GM21381 (cell line): ENCODE data around the gene FOXA1.

ENCODE experiments used
- ATAC-seq: cut with Tn5 transposase; IDR thresholded peaks from one replicate; pipeline ENCODE4 v1.9.1; 2021; ENCODE audit warnings: mild to moderate bottlenecking, moderate library complexity; ENCODE audit not compliant: unreplicated experiment

Gene FOXA1

DNA sequence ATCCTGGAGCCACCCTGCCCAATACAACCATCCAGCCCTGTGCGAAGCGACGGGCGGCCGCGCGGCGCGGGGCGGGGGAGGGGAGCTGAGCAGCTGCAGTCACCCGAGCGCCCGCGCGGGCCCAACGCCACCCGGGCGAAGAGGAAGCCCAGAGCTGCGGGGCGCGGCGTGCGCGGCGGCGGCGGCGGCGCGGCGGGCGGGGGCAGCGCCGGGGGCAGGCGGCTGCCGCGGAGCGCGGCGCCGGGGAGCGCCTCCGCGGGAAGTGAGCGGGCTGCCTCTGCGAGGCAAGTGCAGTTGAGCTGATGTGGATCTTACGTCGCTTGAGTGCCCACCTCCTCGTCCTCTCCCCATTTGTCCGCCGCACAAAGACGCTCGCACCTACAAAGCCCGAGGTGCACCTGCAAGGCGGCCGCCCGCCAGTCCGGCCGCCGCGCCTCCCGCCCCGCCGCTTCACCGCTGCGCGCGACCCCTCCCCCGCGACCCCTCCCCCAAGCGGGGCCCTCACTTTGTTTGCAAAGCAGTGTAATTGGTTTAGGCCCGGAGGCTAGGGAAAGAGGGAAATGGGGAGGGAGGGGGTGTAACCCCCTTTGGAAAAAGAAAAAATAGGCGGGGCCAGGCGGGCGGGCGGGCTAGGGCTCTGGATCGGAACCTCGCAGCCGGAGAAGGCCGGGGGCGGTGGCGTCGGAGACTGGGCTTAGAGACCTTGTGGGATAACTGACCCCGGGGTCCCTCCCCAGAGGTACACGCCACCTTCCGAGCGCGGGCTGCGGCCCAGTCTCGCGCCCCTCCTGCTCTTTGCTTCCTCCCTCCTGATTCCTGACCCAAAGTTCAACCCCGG is at the start of gene FOXA1, which contains the start of gene TTC6:
FOXA1 (minus strand) TSS at position 279 of the 838 bp plus-strand sequence; CDS start at position 2, 277 bp downstream.
TTC6 (plus strand) TSS at position 659 of the 838 bp plus-strand sequence. CDS start 26,436 bp downstream, outside the sequence.
- no peak for ATAC-seq

DNA sequence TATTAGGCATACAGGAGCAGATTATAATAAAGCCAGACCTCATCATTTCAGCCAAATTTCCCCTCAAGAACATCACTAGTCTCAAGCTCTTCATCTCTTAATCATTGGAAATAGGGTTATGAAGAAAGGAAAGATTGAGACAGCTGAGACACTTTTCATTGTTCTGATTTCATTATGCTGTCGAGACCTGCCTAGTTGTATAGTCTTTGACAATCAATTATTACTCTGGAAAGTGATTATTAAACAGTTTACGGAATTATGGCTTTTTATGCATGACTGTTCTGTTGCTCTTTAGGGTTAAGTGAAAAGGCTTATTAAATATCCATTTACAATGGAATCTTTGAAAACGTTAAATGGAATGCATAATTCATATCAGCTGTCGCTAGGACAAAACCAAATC is 48.7 kb upstream of the FOXA1 start:
- ATAC-seq: no peak

GRCh38 chr14:37642125-37642524 is 47.1 kb upstream of the FOXA1 start:
- no peak for ATAC-seq

GRCh38 chr14:37641117-37641516 is 46.1 kb upstream of the FOXA1 start:
- no peak for ATAC-seq

GRCh38 chr14:37638599-37638998 is 43.5 kb upstream of the FOXA1 start:
- ATAC-seq: no peak

DNA sequence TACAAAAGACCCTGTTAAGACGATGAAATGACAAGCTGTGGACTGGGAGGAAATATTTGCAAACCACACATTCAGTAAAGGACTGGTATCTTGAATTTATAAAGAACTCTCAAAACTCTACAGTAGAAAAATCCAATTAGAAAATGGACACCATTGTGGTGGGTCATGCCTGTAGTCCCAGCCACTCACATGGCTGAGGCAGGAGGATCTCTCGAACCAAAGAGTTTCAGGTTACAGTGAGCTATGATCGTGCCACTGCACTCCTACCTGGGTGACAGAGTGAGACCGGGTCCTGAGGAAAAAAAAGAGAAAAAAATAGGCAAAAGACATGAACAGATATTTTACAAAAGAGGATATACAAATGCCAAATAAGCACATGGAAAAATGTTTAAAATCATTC is 42.3 kb upstream of the FOXA1 start:
- ATAC-seq: no peak

DNA sequence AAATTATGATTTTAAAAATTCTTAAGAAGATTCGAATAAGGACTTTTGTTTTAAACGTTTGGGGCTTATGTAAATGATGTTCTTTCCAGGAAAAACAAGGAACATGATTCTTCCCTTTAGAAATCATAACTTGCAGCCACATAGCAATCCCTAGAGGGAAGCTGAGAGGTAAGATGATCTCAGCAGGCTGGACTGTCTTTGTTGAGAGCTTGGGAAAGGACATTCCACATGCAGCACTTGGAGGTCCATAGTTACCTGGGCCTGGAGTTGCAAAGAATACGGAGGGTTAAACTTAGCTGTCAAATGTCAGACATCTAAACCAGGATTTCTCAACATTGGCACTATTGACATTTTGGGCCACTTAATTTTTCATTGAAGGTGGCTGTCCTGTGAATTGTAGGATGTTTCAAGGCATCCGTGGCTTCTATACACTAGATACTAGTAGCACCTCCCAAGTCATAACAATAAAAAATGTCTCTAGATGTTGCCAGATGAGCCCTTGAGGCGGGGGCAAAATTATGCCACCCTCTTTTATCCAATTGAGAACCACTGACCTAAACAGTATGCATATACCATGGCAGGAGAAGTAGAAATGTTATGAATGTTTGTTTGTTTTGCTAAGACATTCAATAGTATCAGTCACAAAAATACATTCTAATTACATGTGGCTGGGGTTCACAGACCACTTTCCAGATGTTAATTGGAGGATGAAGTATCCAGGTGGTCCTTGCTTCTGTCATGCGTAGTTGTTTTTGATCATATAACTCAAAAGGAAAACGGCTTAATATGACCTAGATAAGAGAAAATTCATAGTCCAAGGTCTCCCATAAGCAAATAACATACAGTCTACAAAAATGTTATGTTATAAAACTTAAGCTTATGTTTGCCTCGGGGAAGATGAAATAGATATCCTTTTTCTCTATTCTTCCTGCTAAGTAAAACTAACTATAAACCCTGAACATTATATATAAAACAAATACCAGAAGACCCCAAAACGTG is 30.8 kb upstream of the FOXA1 start:
- no peak for ATAC-seq

GRCh38 chr14:37623971-37624370 is 28.9 kb upstream of the FOXA1 start:
- no peak for ATAC-seq

DNA sequence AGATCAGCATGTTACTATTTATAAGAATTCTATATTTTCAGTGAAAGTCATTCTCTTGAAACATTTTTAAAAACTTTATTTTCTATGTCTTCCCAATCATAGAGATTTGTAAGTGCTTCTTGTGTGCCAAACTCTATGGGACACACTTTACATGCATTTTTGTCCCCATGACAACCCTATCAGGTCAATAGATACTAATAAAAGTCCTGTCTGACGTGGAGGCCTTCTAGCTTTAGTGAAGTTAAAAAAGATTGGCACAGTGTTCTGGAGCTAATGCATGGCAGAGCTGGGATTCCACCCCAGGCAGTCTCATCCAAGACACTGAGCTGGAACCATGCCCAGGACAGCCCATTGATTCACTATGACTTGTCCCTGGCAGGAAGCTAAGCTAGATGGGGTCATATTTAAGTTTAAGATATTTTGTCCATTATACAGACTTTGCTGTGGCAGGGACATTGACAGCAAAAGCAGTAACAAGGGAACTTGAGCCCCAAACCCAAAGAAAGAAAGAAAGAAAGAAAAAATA is 28.4 kb upstream of the FOXA1 start:
- ATAC-seq: no peak

DNA sequence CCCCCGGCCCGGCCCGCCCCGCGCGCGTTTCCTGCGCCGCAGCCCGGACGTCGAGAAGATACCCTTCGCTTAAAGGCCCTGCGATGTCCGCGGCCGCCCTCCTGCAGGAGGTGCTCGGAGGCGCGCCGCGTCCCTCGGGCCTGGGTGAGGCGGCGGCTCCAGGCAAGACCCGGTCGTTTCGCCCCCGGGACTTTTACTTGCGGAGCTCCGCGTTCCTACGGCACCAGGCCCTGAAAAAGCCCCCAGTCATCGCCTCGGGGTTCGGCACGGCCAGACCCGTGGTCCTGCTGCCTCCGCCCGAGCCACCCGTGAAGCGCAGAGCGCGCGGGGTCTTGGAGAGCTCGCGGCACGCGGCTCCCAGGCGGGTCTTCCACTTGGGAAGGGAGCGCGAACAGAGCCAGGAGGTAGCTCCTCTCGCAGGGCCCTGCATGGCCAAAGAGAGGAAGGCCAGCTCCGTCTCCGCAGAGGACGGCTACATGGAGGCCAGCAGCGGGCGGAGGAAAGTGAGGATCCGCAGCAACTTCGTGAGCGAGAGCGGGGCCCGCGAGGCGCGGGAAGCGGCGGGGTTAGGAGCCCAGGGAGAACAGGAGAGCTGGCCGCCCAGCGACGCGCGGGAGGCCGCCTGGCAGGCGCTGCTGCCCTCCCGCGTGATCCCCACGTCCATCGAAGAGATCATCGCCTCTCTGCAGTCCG is 27.3 kb upstream of the FOXA1 start:
- no peak for ATAC-seq

- ATAC-seq: no peak
These were observed 25.8 kb upstream of the FOXA1 start for GRCh38 chr14:37620856-37621255.

- ATAC-seq: no peak
These were observed 23.5 kb upstream of the FOXA1 start for GRCh38 chr14:37618498-37619028.

DNA sequence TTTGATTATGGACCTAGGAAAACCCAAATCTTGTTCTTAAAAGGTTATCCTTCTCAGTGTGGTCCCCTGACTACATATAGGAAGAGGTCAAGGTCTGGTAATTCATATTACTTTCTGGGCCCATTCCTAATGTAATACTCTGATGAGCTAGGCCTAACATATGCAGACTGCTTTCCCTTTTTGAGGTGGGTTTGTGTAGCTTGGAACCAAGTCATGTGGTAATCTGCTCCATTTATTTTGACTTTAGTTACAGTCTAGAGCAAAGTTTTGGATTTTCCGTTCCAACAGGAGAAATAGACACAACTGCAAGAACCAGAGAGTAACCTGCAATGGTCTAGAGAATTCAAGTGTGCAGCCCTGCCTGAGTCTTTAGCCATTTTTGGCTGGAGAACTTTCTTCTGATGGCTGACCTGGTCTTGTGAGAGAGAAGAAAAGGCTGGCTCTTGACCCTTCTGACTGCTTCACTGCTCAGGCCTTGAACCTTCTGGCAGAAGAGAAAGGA is 22.9 kb upstream of the FOXA1 start:
- ATAC-seq: no peak

- no peak for ATAC-seq
These were observed 21.8 kb upstream of the FOXA1 start for GRCh38 chr14:37616853-37617252.

- no peak for ATAC-seq
These were observed 20.7 kb upstream of the FOXA1 start for GRCh38 chr14:37615582-37616289.

DNA sequence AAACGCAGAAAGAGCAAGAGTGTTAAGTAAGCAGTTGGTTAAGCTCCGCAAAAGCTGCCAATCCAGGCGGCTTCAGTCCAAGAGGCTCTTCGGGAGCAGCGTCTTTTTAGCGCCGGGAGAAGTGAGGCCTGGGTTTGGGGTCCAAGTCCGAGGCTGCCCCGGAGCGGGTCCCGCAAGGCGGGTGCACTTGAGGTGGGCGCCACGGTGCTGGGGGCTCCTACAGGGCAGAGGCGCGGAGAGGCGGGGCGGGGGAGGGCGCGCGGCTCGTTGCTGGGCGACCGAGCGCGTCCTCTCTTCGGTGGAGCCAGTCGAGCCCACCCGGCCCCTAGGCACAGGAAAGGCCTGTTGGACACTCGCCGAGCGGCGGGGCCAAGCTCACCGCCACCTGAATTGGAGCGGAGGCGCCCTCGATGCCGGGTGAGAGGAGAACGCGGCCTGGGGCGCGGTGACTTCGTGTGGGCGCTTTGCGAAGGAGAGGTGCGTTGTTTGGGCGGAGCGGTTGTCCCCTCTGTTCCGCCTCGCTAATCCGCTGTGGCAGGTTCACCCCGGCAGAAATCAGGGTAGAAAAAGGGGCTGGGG is 16.0 kb upstream of the FOXA1 start:
- ATAC-seq: no peak

DNA sequence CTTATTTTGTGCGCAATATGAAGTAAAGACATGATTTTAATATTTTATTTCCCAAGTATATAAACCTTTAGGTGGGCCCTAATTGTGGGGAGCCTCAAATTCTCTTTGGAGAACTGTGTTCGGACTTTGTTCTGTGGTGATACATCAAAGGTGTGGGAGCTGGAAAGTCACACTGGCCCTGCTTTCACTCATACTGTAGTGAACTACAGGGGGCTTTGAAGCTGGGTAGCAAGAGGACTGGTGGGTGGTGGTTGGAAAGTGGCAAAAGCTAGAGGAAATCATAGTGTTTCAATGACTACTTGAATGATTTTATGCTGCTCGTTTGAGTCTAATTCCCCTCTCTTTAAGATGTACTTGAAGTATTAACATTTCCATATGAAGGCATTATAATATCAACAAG is 13.6 kb upstream of the FOXA1 start:
- no peak for ATAC-seq

DNA sequence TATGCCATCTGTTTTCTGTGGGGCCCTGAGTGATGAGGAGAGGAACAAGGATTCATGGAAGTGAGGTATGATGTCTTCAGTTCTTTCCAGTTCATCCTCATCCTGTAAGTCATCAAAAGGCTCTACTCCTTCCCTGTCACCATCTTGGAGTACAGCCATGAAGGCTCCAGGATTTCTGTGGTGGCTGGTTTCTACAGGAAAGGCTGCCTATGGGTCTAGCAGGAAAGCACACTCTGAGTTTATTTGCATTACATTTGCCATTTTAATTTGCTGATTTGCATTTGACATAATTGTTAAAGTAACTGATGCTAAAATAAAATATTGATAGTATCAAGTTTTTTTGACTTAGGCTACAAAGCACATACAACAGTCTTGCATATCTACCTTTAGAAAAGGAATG is 11.6 kb upstream of the FOXA1 start:
- no peak for ATAC-seq

DNA sequence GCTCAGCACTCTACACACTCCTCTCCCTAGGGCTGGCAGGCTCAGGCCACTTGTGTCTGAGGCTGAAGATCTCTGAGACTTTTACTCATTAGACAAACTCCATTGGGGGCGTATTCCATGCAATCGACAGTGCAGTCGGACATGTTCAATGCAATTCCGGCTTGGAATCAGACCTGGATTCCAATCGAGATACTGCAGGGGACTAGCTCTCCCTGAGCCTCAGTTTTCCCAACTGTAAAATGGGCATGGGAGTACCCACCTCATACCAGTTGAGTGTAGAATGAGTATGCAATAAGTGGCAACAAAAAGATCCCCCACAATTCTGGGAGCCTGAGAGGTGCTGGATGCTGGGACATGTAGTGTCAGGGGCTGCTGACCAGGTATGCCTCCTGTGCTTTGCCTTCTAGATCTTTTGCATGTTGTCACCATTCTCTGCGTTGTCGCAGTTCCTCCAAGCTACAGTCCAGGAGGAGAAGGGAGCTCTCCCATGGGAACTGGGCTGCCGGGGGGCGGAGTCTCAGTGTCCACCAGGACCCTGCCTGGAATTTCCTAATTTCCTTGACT is 8.7 kb upstream of the FOXA1 start:
- no peak for ATAC-seq
